T1000 (cell line): ENCODE data around the gene SLC16A12.
A peak's percentile ranks its signal among the peaks of the same experiment; 100 is the strongest.
"Not testable (repeated sequence)": the region's sequence is repeated elsewhere in the genome, so short reads cannot be mapped to it uniquely, and the experiment has no call there.

Experiments used
- DNase-seq: peaks from one replicate; lab custom pipeline; 2025; ENCODE audit warnings: mixed read lengths; lab: John Stamatoyannopoulos, UW

SLC16A12 gene

GRCh38 chr10:89547853-89548513 lies 12.6 kb upstream of the SLC16A12 start:
- no peak for DNase-seq

DNA sequence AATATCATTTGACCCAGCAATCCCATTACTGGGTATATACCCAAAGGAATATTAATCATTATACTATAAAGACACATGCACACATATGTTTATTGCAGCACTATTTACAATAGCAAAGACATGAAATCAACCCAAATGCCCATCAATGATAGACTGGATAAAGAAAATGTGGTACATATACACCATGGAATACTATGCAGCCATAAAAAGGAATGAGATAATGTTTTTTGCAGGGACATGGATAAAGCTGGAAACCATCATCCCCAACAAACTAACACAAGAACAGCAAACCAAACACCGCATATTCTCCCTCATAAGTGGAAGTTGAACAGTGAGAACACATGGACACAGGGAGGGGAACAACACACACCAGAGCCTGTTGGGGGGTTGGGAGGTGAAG lies 11.3 kb upstream of the SLC16A12 start:
- DNase-seq, result not testable (repeated sequence)

- no peak for DNase-seq
Observed at GRCh38 chr10:89543841-89544240, 8.4 kb upstream of the SLC16A12 start.

GRCh38 chr10:89540420-89540949 lies 5.1 kb upstream of the SLC16A12 start:
- DNase-seq, result no peak

DNA sequence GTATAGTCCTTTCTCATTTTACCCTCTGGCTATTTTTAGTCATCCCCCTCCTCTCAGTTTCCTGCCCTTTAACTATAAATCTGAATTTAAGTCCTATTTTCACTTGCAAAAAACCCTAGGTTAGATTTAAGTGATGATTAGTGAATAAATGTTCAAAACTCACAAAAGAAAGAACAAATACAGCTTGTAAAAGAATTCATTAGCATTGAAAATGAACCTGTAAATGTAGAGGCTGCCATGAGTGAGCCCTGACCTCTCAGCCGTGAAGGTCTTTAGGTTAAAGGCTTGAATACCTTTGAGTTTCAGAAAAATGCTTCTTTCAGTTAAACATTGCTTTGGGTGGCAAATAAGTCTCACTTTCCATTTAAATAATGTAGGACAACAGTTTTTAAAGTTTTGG lies 2.0 kb upstream of the SLC16A12 start:
- no peak for DNase-seq

- no peak for DNase-seq
Observed at GRCh38 chr10:89536013-89536354, 590 bp upstream of the SLC16A12 start.

DNA sequence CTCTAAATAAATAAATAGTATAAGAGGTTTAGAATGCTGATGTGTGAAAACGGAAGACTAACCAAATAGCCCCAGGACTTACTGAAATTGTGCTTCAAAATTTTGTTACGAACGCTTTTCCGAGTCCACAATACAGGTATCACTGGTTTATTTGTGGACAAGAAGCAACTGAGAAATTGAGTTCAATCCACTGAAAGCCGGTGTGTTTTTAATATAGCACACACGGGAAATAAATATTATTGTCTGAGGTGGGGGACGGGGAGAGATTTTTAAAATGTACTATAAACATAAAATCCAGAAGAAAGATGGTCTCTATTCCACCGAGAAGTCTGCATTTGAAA lies 598 bp downstream of the SLC16A12 start:
- no peak for DNase-seq

DNA sequence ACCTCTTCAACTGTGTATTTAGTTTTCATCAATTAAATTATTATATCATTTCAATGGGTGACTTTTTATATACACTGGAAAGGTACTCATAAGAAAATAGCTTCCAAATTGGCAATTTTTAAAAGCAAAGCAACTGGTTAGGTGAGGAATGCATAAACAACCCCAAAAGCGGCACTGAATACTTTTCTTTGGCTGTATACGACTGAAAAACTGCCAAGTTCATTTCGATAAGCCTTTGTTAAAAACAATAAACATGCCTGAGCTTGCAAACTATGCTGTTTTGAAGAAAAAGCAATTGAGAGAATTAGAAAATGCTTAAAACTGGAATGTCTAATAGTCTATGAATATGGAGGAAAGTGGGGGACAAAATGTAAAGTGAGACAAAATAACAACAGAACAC lies 2.9 kb downstream of the SLC16A12 start:
- no peak for DNase-seq

- DNase-seq, result no peak
Observed at GRCh38 chr10:89531359-89531758, 4.0 kb downstream of the SLC16A12 start.

GRCh38 chr10:89529711-89530110 lies 5.7 kb downstream of the SLC16A12 start:
- not testable (repeated sequence) for DNase-seq

GRCh38 chr10:89526358-89526757 lies 9.0 kb downstream of the SLC16A12 start:
- no peak for DNase-seq

DNA sequence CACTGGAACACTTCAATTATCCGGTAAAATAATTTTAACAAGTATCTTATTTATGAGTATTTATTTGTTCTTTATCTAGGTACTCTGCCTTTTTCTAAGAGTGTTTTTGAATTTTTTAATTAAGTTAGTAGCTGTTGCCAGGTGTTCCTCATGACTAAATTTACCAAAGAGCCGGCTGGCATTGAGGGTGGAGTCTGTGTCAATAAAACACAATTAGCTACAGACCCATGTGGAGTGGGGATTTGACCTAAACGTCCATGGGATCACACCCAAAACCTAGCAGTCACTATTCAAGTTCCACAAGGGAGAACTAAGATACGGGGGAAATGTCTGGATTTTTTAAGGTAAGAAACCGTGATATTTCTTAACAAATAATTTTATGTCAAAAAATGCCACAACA lies 9.8 kb downstream of the SLC16A12 start:
- no peak for DNase-seq

DNA sequence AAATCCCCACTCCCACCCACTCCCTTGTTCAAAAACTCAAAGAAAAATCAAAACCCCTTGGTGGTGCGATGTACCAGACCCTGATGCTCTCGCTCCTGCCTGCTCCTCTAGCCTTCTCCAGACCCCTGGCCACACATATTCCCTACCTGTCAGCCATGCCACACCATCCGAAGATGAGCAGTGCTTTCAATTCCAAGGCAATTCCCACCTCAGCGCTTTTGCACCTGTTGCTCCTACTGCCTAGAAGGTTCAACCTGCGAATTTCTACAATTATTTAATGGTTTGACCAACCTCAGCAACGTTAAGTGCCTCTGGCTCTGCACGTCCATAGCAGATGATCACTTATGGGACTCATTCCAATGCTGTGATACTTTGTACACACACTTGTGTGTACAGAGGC lies 11.1 kb downstream of the SLC16A12 start:
- DNase-seq, result no peak

GRCh38 chr10:89523274-89523673 lies 12.1 kb downstream of the SLC16A12 start:
- DNase-seq, result no peak

- DNase-seq, result no peak
Observed at GRCh38 chr10:89522463-89522862, 12.9 kb downstream of the SLC16A12 start.

DNA sequence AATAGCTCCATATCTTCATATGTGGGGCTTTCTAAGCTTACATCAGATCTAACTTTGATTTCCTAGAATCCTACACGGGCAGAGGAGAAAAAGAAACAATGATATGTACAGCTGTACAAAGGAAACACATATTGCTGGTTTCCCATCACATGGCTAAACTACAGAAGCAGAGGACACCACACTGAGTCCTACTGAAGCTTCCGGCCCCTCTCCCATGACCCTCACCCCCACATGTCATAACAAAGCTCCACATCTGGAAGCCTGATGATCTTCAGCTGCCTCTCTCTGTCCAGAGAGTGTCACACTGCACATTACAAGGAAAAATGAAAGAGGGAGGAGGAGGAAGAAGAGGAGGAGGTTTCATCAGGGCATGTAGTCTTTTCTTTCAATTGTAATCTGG lies 14.0 kb downstream of the SLC16A12 start:
- DNase-seq, result no peak

GRCh38 chr10:89520706-89521105 lies 14.7 kb downstream of the SLC16A12 start:
- DNase-seq, result no peak

DNA sequence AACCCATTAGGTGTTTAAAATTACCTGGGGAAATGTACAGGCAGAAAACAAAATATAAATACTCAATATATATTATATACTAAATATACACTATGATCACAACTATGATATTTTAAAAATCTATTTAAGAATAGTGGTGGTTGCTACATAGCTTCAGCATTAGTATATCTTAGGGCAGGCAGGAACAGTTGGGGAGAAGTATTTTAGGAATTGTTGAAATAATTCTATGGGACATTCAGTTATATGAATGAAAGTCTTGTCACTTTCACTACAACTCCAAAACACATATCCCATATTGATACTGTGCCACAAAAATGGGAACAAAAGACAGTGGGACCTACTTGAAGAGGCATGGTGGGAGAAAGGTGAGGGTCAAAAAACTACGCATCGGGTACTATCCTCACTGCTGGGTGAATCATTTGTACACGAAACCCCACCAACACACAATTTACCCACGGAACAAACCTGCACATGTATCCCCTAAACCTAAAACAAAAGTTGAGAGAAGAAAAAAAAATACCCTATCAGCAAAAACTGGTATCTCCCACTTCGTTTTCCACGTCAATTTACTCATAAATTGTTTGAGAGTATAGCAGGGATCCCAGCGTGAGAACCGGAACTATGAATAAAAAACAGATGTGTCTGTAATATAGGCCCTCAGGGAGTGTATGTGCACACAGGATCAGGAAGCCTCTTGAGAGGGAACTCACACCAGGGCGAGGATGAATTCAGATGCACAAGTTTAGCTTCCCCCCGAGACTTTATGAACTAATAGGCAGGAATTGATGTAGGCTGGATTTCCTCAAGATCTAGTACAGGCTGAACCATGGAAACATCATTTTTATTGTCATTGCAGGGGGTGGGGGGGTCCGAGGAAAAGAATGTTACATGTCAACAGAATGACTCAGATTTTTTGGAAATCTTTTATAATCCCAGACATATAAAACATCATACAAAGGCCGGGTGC lies 16.2 kb downstream of the SLC16A12 start:
- DNase-seq, result peak; percentile 52

DNA sequence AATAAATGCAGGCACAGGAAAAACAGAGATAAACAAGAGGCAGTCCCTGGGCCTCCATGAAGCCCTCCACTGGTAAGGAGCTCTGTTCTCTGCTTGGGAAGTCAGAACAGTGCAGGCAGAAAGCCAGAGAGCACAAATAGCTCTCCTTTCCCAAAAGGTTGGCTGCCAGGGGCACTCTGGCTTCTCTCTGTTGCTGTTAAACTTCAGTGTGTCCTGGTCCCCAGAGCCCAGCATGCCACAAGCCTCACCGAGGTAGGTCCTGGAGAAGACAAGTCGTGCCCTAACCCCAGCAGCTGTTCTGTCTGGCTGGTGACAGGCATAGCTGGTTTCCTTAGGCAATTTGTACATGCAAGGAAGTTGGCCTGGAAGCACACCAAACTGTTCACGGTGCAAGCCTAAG lies 17.3 kb downstream of the SLC16A12 start:
- DNase-seq, result no peak

DNA sequence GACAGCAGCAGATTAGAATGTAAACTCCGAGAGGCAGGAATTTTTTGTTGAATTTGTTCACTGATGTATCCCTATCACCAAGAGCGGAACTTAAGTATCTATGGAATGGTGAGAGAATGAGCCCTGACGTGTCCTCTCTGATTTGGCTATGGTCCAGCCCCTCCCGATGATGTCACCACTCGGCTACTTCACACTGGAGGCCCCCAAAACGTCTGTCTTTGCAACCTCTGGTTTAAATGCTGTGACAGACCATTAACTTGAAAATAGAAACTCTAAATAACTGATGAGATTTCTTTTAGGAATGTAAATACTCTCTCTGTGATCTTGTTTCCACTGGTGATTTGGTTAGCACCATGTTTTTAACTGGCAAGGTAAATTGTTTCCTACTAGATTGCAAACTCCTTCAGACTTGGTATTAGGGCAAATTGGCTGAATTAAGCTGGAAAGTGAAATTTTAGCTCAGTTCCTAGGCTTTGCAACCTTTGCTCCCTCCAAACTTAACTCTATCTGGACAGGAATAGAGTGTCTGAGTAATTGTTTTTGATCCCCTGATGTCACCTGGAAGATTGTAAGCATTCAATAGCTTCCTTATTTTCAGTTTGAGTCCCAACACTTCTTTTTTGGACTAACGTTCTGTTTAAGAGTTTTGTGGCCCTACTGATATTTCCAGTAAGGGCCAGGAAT lies 19.1 kb downstream of the SLC16A12 start:
- DNase-seq, result peak; percentile 67

DNA sequence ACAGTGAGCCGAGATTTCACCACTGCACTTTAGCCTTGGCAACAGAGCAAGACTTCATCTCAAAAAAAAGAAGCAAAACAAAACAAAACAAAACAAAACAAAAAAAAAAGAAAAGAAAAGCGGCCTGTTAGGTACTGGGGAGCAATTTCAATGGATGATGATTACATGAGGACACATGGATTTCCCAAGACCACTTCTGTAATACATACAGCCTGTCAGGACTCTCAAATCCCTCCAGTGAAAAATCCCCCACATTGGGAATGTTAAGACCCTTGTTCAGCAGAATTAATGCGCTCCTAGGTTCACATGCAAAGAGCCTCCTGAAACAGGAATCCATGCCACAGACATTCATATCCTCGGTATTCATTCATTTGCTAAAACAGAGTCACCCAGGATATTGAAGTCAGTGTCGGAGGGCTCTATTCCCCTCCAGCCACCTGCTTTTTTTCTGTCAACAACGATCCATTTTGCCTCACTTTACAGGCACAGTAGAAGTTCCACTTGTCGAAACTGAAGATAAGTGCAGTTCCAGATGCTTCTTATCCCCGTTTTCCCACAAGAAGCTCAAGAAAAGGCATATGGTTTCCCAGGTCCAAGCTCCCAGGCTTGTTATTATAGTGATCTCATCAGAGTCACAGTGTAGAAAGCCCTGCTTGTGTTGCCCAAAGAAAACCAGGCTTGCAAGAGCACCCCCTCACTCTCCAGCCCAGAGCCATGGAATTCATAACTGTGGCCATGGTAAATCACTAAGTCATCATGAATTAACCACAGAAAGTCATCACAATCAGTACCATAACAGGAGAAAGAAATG lies 20.2 kb downstream of the SLC16A12 start:
- peak; percentile 54 for DNase-seq

GRCh38 chr10:89513206-89513605 lies 22.2 kb downstream of the SLC16A12 start:
- no peak for DNase-seq
